SK-N-SH (cell line): ENCODE measurements around the gene USB1. TPM values are rescaled to one million over a fixed set of nuclear protein-coding genes. Genes with fewer than 3 reads are reported as not detected.

Experiments used
- CTCF ChIA-PET: fragments of 300-600, 350-600 bp; formaldehyde crosslinking; extraction: SDS; loops from one replicate; lab custom pipeline; 2021; lab: Yijun Ruan, JAX
- POLR2A ChIA-PET: fragments of 350-600 bp; sonication (Branson Sonifier 250); formaldehyde crosslinking; extraction: SDS; loops from one replicate; lab custom pipeline; 2020; ENCODE audit warnings: antibody characterized with exemption, inconsistent platforms; lab: Yijun Ruan, JAX
- DNase-seq: peaks from one replicate; pipeline ENCODE4 v3.0.0; 2012
- H2AFZ ChIP-seq: fragments of 200-600 bp; sonication (generic); 2 replicates; pipeline ENCODE4 v1.8.1; 2016; ENCODE audit warnings: antibody characterized with exemption, mild to moderate bottlenecking, low read depth
- H3F3A ChIP-seq: fragments of 200-600 bp; sonication (generic); replicated peaks from 2 replicates; pipeline ENCODE3; 2016; ENCODE audit warnings: antibody characterized with exemption, mild to moderate bottlenecking; ENCODE audit not compliant: insufficient read depth
- H3K27ac ChIP-seq, 2 experiments: fragments of 200-500 bp in 1 of 2; fragments of 200-600 bp in 1 of 2; sonication (Bioruptor generic) in 1 of 2; sonication (generic), shearing (Covaris generic) in 1 of 2; 2 replicates each; pipeline versions ENCODE4 v1.5.1 to v1.6.1; 2014 to 2016; ENCODE audit warnings: low read depth in 2 of 2, inconsistent platforms in 1 of 2, low read length in 1 of 2, mild to moderate bottlenecking in 1 of 2, mixed read lengths in 1 of 2
- H3K27me3 ChIP-seq: fragments of 200-600 bp; sonication (generic), shearing (Covaris generic); 2 replicates; pipeline ENCODE4 v1.6.1; 2016; ENCODE audit warnings: mixed run types; ENCODE audit not compliant: insufficient read depth
- H3K36me3 ChIP-seq, 2 experiments: fragments of 200-500 bp in 1 of 2; fragments of 200-600 bp in 1 of 2; sonication (Bioruptor generic) in 1 of 2; sonication (generic) in 1 of 2; replicated peaks in 1 of 2; 2 replicates each; pipeline versions ENCODE3 to v1.5.1; 2014 to 2016; ENCODE audit warnings: low read length in 1 of 2, mild to moderate bottlenecking in 1 of 2; ENCODE audit not compliant: insufficient read depth in 2 of 2, control insufficient read depth in 1 of 2
- H3K4me1 ChIP-seq, 2 experiments: fragments of 200-500 bp in 1 of 2; fragments of 200-600 bp in 1 of 2; sonication (Bioruptor generic) in 1 of 2; sonication (generic), shearing (Covaris generic) in 1 of 2; 2 replicates each; pipeline versions ENCODE4 v1.5.1 to v1.6.1; 2014 to 2016; ENCODE audit warnings: low read depth in 1 of 2, low read length in 1 of 2, mixed run types in 1 of 2; ENCODE audit not compliant: insufficient read depth in 2 of 2, control insufficient read depth in 1 of 2
- H3K4me2 ChIP-seq: fragments of 200-600 bp; sonication (generic), shearing (Covaris generic); 2 replicates; pipeline ENCODE4 v1.6.1; 2017; ENCODE audit warnings: mixed run types
- H3K4me3 ChIP-seq, 2 experiments: fragments of 200-500 bp in 1 of 2; fragments of 200-600 bp in 1 of 2; sonication (Bioruptor generic) in 1 of 2; sonication (generic), shearing (Covaris generic) in 1 of 2; 2 replicates each; pipeline versions ENCODE4 v1.5.1 to v1.8.1; 2014 to 2016; ENCODE audit warnings: low read depth in 2 of 2, inconsistent platforms in 1 of 2, low read length in 1 of 2, mild to moderate bottlenecking in 1 of 2, mixed read lengths in 1 of 2, moderate library complexity in 1 of 2
- H3K79me2 ChIP-seq: fragments of 200-600 bp; sonication (generic); 2 replicates; pipeline ENCODE4 v1.8.1; 2017; ENCODE audit warnings: mild to moderate bottlenecking; ENCODE audit not compliant: insufficient read depth
- H3K9ac ChIP-seq: fragments of 200-600 bp; sonication (generic); 2 replicates; pipeline ENCODE4 v1.6.1; 2017; ENCODE audit warnings: mixed run types
- H3K9me2 ChIP-seq: fragments of 200-600 bp; sonication (generic); 2 replicates; pipeline ENCODE4 v1.6.1; 2017; ENCODE audit warnings: mixed run types
- H3K9me3 ChIP-seq: fragments of 200-600 bp; sonication (generic); 2 replicates; pipeline ENCODE4 v1.6.1; 2017; ENCODE audit warnings: mixed run types, mild to moderate bottlenecking, moderate library complexity
- H4K20me1 ChIP-seq: fragments of 200-600 bp; sonication (generic); 2 replicates; pipeline ENCODE4 v1.6.1; 2017; ENCODE audit warnings: mild to moderate bottlenecking, mixed run types; ENCODE audit not compliant: insufficient read depth
- ELF1 ChIP-seq: IDR thresholded peaks from 2 replicates; pipeline ENCODE4 v1.4.0; 2012
- EP300 ChIP-seq, 2 experiments: IDR thresholded peaks; 2 replicates each; pipeline versions ENCODE4 v1.4.0 to v1.6.1; 2012; ENCODE audit warnings: borderline replicate concordance in 1 of 2, low read depth in 1 of 2, low read length in 1 of 2
- EZH2phosphoT487 ChIP-seq: fragments of 200-600 bp; sonication (generic); IDR thresholded peaks from 2 replicates; pipeline ENCODE4 v1.6.1; 2017; ENCODE audit warnings: low read depth, mixed run types, mild to moderate bottlenecking, antibody characterized with exemption, moderate library complexity, borderline replicate concordance
- FOXJ3 ChIP-seq: sonication (generic); formaldehyde crosslinking; IDR thresholded peaks from 2 replicates; pipeline ENCODE4 v1.5.1; 2020; ENCODE audit warnings: mild to moderate bottlenecking, missing genetic modification reagents
- FOXM1 ChIP-seq: IDR thresholded peaks from 2 replicates; pipeline ENCODE4 v1.4.0; 2012; ENCODE audit warnings: low read depth, mild to moderate bottlenecking
- GABPA ChIP-seq: IDR thresholded peaks from 2 replicates; pipeline ENCODE4 v1.4.0; 2012; ENCODE audit warnings: low read depth, mild to moderate bottlenecking
- JUND ChIP-seq: IDR thresholded peaks from 2 replicates; pipeline ENCODE4 v1.4.0; 2012
- MXI1 ChIP-seq: IDR thresholded peaks from 2 replicates; pipeline ENCODE4 v1.6.1; 2012; ENCODE audit warnings: mild to moderate bottlenecking, low read depth, low read length, improper control_type of control experiment
- NFIC ChIP-seq: IDR thresholded peaks from 2 replicates; pipeline ENCODE4 v1.4.0; 2012; ENCODE audit warnings: borderline replicate concordance
- NRF1 ChIP-seq: IDR thresholded peaks from 2 replicates; pipeline ENCODE4 v1.6.1; 2012; ENCODE audit warnings: low read depth, mild to moderate bottlenecking, low read length
- RAD21 ChIP-seq: IDR thresholded peaks from 2 replicates; pipeline ENCODE4 v1.6.1; 2012; ENCODE audit warnings: mild to moderate bottlenecking, low read length
- RXRA ChIP-seq: IDR thresholded peaks from 2 replicates; pipeline ENCODE4 v1.4.0; 2012; ENCODE audit warnings: low read depth, mild to moderate bottlenecking, borderline replicate concordance
- SMC3 ChIP-seq: IDR thresholded peaks from 2 replicates; pipeline ENCODE4 v1.6.1; 2012; ENCODE audit warnings: low read depth, low read length, improper control_type of control experiment
- TAF1 ChIP-seq: IDR thresholded peaks from 2 replicates; pipeline ENCODE4 v1.6.1; 2012; ENCODE audit warnings: low read depth, mild to moderate bottlenecking, low read length, moderate library complexity, borderline replicate concordance
- TCF12 ChIP-seq: IDR thresholded peaks from 2 replicates; pipeline ENCODE4 v1.4.0; 2012
- TEAD4 ChIP-seq: IDR thresholded peaks from 2 replicates; pipeline ENCODE4 v1.4.0; 2012; ENCODE audit warnings: mild to moderate bottlenecking, borderline replicate concordance; ENCODE audit not compliant: insufficient read depth
- YY1 ChIP-seq: IDR thresholded peaks from 2 replicates; pipeline ENCODE4 v1.4.0; 2012; ENCODE audit warnings: low read depth, mild to moderate bottlenecking
- WGBS: methylation state at CpG from one replicate; pipeline ENCODE4 v1.1.6; 2017; ENCODE audit warnings: low lambda C conversion rate; 5-methylcytosine and 5-hydroxymethylcytosine counted together
- polyA plus RNA-seq, 3 experiments: library from polyadenylated mRNA; depleted of rRNA; stranded (reverse); fragments of >200 nt; gene quantifications; 2 replicates each; pipeline ENCODE4 v1.2.3, GENCODE V29; 2012
- TF ChIP-seq, protein P1 (sequence below): fragments of 200-600 bp; sonication (generic); IDR thresholded peaks from 2 replicates; pipeline ENCODE4 v1.6.1; 2017; ENCODE audit warnings: antibody characterized with exemption, mild to moderate bottlenecking, moderate library complexity
- TF ChIP-seq, protein P2 (sequence below): IDR thresholded peaks from 2 replicates; pipeline ENCODE4 v1.6.1; 2012; ENCODE audit warnings: mild to moderate bottlenecking, low read depth, low read length, moderate library complexity
- TF ChIP-seq, protein P3 (sequence below): fragments of 150-350 bp; IDR thresholded peaks from 2 replicates; pipeline ENCODE4 v1.6.1; 2016; ENCODE audit warnings: mild to moderate bottlenecking, low read depth, low read length
- TF ChIP-seq, protein P4 (sequence below): IDR thresholded peaks from 2 replicates; pipeline ENCODE4 v1.4.0; 2012; ENCODE audit warnings: low read depth

USB1 gene
- polyA plus RNA-seq, 1 of the 3 experiments (the other 2 are of a cell fraction) = 94.1 TPM

DNA sequence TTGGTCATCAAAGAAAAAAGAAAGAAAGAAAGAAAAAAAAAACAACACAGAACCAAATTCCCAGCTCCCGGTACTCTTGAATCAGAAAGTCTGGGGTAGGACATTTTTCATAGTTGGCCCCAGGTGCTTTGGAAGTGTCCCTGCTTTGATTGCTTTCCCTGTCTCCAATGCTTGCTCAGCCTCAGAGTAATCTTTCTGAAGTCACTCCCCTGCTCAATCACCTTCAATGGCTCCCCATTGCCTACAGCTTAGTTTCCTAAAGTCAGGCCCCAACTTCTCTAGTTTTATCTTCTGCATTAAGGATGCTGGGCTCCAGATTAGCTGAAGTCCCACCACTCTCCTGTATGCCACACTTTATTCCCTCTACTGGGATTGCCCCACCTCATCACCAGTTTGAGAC lies 47.4 kb upstream of the USB1 start (continued):
- no peak for TF ChIP-seq GABPA
- TF ChIP-seq, protein P1, sequence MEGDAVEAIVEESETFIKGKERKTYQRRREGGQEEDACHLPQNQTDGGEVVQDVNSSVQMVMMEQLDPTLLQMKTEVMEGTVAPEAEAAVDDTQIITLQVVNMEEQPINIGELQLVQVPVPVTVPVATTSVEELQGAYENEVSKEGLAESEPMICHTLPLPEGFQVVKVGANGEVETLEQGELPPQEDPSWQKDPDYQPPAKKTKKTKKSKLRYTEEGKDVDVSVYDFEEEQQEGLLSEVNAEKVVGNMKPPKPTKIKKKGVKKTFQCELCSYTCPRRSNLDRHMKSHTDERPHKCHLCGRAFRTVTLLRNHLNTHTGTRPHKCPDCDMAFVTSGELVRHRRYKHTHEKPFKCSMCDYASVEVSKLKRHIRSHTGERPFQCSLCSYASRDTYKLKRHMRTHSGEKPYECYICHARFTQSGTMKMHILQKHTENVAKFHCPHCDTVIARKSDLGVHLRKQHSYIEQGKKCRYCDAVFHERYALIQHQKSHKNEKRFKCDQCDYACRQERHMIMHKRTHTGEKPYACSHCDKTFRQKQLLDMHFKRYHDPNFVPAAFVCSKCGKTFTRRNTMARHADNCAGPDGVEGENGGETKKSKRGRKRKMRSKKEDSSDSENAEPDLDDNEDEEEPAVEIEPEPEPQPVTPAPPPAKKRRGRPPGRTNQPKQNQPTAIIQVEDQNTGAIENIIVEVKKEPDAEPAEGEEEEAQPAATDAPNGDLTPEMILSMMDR = no peak
- no peak for TF ChIP-seq MXI1
- TF ChIP-seq NRF1 = no peak

DNA sequence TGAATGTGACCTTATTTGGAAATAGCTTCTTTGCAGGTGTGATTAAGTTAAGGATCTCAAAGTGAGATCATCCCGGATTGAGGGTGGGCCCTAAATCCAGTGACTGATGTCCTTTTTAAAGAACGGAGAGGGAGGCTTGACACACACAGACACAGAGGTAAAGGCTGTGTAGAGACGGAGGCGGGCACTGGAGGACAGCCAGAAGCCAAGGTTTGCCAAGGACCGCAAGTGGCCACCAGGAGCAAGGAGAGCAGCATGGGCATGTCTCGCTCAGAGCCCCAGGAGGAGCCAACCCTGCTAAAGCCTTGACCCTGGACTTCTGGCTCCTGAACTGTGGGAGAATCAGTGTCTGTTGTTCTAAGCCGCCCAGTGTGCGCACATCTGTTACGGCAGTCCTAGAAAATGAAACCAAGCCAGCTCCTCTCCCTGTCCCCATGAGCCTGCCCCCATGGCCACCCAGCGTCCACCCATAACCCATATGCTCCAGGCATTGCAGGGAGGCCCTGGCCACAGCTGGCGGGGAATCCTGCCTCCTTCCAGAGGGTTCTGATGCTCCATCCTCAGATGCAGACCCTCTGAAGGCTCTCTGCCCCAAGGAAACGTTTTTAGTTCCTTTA lies 45.5 kb upstream of the USB1 start:
- H3K27me3 ChIP-seq = no peaks in the 10 kb centered on the region
- no peaks in the 10 kb centered on the region for H4K20me1 ChIP-seq
- no peak overlapping the region for H3K27ac ChIP-seq
- H3F3A ChIP-seq = no peaks in the 10 kb centered on the region
- no peak overlapping the region for H3K4me3 ChIP-seq
- H3K4me1 ChIP-seq = no peaks in the 10 kb centered on the region; a peak in 1 of 4 replicates
- no peak for DNase-seq
- no peak overlapping the region for H2AFZ ChIP-seq
- no peak overlapping the region for H3K4me2 ChIP-seq
- H3K36me3 ChIP-seq = no peaks in the 10 kb centered on the region
- WGBS = 65% methylated on average over 7 of the region's 12 CpGs
- POLR2A ChIA-PET = no interaction called here
- H3K9ac ChIP-seq = no peak overlapping the region
- TF ChIP-seq, protein P2, sequence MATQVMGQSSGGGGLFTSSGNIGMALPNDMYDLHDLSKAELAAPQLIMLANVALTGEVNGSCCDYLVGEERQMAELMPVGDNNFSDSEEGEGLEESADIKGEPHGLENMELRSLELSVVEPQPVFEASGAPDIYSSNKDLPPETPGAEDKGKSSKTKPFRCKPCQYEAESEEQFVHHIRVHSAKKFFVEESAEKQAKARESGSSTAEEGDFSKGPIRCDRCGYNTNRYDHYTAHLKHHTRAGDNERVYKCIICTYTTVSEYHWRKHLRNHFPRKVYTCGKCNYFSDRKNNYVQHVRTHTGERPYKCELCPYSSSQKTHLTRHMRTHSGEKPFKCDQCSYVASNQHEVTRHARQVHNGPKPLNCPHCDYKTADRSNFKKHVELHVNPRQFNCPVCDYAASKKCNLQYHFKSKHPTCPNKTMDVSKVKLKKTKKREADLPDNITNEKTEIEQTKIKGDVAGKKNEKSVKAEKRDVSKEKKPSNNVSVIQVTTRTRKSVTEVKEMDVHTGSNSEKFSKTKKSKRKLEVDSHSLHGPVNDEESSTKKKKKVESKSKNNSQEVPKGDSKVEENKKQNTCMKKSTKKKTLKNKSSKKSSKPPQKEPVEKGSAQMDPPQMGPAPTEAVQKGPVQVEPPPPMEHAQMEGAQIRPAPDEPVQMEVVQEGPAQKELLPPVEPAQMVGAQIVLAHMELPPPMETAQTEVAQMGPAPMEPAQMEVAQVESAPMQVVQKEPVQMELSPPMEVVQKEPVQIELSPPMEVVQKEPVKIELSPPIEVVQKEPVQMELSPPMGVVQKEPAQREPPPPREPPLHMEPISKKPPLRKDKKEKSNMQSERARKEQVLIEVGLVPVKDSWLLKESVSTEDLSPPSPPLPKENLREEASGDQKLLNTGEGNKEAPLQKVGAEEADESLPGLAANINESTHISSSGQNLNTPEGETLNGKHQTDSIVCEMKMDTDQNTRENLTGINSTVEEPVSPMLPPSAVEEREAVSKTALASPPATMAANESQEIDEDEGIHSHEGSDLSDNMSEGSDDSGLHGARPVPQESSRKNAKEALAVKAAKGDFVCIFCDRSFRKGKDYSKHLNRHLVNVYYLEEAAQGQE = no peak
- TF ChIP-seq TCF12 (no peak), ELF1 (no peak), EZH2phosphoT487 (no peak), SMC3 (no peak), FOXJ3 (CRISPR knock-in tag) (no peak), NFIC (no peak), EP300 (IDR thresholded peaks at IDR 0.05; ENCODE audit: borderline replicate concordance in 1 of 2, low read depth in 1 of 2, low read length in 1 of 2) (no peak), NRF1 (no peak), JUND (no peak), TAF1 (no peak), YY1 (no peak), FOXM1 (no peak), RAD21 (no peak), RXRA (no peak), TEAD4 (no peak)
- TF ChIP-seq, protein P1 = no peak
- TF ChIP-seq, protein P3, sequence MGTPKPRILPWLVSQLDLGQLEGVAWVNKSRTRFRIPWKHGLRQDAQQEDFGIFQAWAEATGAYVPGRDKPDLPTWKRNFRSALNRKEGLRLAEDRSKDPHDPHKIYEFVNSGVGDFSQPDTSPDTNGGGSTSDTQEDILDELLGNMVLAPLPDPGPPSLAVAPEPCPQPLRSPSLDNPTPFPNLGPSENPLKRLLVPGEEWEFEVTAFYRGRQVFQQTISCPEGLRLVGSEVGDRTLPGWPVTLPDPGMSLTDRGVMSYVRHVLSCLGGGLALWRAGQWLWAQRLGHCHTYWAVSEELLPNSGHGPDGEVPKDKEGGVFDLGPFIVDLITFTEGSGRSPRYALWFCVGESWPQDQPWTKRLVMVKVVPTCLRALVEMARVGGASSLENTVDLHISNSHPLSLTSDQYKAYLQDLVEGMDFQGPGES = no peak
- TF ChIP-seq, protein P4, sequence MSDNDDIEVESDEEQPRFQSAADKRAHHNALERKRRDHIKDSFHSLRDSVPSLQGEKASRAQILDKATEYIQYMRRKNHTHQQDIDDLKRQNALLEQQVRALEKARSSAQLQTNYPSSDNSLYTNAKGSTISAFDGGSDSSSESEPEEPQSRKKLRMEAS = no peak
- no peaks in the 10 kb centered on the region for H3K9me2 ChIP-seq
- H3K9me3 ChIP-seq = no peaks in the 10 kb centered on the region
- CTCF ChIA-PET = interaction anchor here (1.0 to 1.4 kb wide), 4 partner anchors 10 to 56 kb away, joined by 3 to 5 read pairs (median 3); partner anchors contain the start of gene USB1
- H3K79me2 ChIP-seq = no peaks in the 10 kb centered on the region
